GM21381 (cell line): ENCODE measurements around the gene THEM4.

Experiments used
- ATAC-seq: cut with Tn5 transposase; IDR thresholded peaks from one replicate; pipeline ENCODE4 v1.9.1; 2021; ENCODE audit warnings: mild to moderate bottlenecking, moderate library complexity; ENCODE audit not compliant: unreplicated experiment

The THEM4 gene

DNA sequence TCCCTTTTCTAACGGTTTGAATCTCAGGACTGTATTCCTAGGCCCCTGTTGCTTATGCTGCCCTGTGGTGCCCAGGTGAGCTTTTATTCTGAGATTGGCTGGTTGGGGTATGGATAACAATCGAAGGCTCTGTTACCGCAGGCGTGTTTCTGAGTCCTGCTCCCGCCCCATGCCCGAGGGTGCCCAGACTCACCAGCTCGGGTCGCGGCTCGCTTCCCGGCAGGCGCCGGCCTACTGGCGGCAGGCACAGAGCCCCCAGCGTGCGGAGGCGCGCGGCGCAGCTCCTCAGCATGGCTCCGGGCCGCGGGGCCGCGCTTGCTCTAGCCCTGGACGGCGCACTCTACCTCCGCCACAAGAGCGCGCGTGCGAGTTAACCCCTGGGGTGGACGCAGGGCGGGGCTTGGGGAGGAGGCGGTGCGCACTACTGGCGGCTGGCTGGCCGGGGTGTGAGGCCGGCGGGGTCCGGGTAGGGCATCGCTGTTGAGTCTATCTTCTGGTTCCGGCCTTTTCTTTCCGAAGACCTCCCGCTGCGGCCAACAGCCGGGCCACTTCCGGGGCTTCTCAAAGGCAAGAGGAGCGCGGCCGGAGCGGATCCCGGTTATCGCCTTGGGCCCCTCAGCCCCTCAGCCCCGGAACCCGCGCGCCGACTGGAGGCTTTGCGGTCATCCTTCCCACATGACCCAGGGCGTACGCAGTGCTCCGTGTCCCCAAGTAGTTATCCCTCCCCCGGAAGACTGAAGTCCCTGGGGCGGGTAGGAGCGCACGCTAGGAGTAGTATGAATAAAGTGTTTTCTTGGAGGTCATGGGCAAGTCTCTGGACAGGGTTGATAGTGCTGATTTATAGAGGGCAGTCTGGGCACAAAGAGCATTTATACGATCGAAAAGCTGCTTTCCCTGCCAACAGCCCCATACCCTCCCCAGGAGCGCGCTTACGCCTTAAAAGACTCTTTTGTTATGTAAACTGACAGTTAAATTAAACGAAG lies at the start of gene THEM4:
Gene THEM4 (minus strand): TSS at position 345 of the 983 bp plus-strand sequence. CDS start 53 bp downstream, at position 292.
- ATAC-seq, result peak; percentile 99

GRCh38 chr1:151958959-151959358 lies 49.6 kb upstream of the THEM4 start:
- ATAC-seq, result no peak

GRCh38 chr1:151956957-151957497 lies 47.7 kb upstream of the THEM4 start:
- ATAC-seq, result no peak

DNA sequence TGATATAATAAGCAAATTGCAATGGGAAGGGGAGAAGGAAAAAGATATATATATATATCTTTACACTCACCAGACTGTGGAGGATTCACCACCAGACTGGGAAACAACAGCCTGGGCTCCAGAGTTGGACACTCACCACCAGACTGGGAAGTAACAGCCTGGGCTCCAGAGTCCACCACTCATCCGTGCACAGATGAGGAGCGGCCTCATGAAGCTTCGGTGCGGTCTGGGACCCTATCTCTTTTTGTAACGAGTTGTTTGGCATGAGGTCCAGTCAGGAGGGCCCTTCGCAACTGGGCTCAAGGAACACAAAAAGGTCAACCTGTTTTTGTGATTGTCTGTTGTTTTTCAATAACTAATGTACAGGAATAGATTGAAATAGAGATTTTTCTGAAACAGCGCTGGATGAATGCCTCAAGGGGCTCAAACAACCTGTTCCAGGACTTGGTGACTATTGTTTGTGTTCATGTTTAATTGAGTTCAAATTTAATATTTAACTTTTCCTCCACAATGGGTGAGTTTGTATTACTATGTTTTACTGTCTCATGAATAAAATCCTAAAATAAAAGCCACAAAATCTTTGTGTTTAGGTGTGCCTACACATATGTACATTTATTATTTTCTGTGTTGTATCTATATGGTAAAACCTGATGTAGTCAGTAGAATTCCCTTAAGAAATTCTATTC lies 44.2 kb upstream of the THEM4 start:
- ATAC-seq, result no peak

- ATAC-seq, result no peak
These were observed 43.5 kb upstream of the THEM4 start for GRCh38 chr1:151952811-151953210.

DNA sequence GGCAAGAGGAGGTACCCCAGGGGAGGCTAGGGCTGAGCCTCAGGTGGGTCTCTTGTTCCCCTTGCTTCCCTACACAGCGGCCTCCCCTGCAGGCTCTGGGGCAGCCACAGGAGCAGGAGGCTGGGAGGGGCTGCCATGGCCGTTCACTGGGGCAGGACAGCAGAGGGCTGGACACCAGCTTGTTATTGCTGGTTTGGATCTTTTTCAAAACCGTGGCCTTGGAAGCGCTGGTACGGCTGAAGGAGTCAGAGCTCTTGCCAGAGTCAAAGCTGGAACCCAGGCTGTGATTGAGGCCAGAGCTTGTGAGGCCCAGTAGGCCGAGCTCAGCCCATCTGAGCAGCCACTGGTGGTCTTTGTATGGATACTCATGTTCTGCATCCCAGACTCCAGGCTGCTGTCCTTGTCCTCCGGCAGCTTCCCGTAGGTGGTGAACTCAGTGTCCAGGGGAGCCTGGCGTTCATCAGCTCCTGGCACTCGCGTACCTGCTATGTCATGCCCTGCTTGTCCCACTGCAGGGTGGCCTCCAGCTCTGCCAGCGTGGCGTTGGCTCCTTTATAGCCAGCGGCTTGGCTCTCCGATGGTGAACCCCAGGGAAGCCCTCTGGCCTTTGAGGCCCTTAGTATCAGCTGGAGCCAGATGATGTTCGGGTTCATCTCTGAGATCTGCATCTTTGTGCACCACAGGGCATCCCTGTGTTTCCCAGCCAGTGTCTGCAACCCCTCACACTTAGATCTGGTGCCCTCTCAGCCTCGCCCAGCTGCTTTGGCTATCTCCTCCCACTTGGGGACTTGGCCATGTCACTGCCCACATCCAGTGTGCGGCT lies 40.3 kb upstream of the THEM4 start:
- ATAC-seq, result no peak

DNA sequence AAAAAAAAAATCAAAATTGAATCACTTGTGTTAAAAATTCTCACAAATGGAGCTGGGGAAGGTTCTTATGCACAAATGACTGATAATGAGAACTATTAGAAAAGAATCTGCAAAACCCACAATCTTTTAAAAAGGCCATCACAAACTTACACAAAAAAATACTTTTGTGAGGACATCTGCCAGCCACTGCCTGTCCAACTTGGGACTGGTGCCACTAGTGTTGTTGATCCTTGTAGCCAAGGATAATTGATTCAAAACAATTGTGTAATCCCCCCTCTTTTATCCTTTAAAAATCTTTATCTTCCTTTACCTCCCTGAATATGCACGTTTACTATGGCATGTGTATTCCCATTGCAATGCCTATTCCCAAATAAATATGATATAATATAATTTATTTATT lies 39.2 kb upstream of the THEM4 start:
- ATAC-seq, result no peak

DNA sequence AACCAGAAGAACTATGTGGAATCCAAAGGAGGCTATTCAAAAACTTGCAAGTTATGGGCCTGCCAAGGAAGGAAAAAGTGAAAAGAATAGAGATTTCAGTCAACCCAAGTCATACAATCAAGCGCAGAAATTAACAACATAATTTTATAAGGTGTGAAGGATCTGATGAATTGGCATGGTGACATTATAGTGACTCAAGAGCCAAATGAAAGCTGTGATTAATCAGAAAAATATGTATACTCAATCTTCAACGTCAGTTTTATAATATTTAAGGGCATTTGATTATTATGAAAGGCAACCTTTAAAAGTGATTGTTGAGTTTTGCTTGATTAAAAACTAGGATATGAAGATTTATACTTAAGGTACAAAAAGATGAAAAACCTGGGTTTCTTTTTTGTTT lies 37.8 kb upstream of the THEM4 start:
- no peak for ATAC-seq

DNA sequence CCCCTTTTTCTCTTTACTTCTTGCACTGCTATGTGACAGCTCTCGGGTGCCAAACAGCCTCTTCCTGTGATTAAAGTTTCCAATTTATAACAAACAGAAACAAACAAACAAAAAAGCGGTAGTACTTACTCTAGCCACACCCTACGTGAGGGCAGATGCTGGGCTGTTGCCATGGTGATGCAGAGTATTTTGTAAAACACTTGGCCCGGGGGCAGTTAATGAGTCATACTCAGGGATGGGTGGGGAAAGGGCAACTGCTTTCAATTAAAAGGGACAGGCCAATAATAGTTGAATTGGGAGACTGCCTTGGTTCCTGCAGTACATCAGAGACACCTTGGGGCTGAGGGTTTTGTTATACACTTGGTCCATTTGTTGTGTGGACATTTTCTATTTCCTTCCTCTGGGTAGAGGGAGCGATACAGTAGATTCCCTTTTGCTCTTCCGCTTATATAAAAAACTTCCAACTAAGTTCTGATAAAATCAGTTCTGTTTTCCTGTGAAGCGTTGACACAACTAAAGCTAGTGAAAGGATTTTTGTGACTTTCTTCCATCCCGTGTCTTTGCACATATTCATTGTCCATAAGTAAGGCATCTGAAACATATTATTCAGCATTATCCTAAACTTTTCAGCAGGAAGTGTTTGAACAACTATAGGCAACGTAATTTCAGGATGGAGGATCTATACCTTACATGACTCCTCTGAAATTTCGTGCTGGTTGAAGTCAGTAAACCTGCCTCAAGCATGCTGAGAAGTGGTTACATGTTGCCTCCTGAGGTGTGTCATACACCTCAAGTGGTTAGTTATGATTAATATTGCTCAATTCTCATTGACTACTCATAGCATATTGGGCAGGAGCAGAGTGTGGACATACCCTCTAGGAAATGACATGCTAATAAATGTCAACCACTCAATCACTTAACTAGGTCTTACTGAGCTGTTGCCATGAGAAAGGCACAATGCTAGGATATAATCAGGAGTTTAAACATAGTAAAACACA lies 36.7 kb upstream of the THEM4 start:
- peak; percentile 52 for ATAC-seq

- ATAC-seq, result no peak
These were observed 35.7 kb upstream of the THEM4 start for GRCh38 chr1:151944857-151945575.

DNA sequence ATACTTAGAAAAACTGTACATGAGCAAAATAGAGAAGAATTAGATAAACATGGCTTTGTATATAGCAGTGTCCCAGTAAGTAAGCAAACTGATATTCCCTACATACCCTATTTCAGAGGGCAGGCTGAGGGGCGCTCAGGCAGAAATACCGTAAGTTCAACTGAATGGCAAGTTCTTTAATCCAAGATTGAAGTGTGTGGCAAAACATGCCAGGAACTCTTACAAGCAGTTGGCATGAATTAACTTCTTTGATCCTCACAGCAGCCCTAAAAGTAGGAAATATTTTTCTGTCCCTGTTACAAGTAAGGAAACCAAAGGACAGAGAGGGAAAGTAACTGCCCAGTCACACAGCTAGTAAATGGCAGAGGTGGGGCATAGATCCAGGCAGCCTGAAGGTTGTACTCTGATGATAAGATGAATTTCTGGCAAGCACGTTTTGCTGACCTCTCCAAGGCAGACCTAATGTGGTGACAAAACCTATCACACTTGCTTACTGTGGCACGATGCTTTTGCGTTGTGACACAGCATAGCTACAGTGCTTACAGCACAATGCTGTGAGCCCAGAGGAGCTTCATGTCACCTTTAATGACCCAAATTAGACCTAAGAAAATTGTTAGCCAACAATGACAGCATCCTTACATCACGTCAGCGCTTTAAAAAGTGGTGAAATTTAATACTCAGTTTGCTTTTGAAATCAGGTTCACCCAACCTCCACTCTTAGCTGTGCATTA lies 35.0 kb upstream of the THEM4 start:
- ATAC-seq, result no peak

DNA sequence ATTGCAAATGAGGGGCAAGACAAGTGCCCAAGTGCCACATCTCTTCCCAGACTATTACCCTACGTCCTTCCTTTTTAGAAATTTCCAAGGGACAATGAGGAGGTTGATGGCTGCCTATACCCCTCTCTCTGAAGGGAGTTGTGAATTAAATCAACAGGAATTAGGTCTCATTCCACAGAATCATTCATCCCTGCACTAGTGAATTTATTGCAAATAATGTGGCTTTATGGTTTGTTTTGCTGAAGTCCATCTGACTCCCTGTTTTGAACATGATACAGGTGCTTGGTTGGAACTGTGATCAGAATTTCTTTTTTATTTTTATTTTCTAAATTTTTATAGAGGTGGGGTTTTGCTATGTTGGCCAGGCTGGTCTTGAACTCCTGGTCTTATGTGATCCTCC lies 34.3 kb upstream of the THEM4 start:
- ATAC-seq, result no peak

GRCh38 chr1:151942882-151943281 lies 33.6 kb upstream of the THEM4 start:
- no peak for ATAC-seq

- ATAC-seq, result no peak
These were observed 31.2 kb upstream of the THEM4 start for GRCh38 chr1:151940541-151940940.

DNA sequence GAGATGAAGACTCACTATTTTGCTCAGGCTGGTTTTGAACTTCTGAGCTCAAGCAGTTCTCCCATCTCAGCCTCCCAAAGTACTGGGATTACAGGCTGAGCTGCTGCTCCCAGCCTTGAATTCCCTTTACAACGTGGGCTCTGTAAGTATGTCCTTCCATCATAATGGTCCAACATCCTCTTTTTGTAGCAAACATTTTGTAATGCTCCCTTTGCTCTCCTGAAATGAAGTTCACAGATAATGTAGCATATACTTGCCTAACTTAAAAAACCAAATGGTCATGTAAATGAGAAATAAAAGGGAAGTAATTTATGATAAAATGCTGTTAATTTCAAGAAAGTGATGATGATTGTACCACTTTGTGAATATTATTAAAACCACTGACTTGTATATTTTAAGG lies 30.5 kb upstream of the THEM4 start:
- no peak for ATAC-seq

DNA sequence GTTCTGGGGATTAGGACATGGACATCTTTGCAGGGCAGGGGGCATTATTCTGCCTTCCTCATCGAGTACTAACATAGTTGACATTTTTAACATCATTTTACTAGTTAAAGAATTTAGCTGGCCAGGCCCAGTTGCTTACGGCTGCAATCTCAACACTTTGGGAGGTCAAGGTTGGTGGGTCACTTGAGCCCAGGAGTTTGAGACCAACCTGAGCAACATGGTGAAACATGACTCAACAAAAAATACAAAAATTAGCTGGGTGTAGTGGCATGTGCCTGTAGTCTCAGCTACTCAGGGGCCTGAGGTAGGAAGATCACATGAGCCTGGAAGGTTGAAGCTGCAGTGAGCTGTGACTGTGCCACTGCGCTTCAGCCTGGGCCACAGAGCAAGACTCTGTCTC lies 29.8 kb upstream of the THEM4 start:
- ATAC-seq, result no peak

GRCh38 chr1:151936653-151937052 lies 27.3 kb upstream of the THEM4 start:
- ATAC-seq, result no peak

DNA sequence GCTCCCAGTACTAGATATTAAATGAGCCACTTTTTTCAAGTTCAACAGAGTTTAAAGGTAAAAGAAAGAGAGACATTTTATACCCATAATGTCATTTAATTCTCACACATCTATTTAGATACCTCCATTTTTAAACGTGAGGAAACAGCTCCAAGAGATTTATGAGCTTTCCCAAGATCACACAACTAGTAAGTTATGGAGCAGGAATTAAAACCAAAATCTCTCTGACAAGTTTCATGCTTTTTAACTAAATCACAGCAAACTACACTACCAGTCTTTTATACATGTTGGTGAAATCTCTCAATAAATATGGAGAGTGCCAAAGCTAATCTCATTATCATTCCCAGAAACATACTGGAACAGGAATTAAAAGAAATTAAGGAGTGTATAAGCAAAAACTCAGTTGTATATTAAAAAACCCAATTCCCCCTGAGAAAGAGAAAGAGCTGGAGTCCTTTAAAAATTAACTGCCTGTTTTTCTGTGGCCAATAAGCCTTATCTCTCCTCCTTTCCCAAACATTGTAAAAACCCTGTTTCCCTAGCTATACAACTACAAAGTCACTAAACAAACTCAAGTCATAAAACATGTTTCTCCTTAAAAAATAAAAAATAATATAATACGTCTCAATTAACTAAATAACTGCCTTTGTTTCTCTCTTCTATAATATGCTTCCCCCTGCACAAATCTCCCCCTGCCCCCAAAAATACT lies 26.7 kb upstream of the THEM4 start:
- no peak for ATAC-seq
